Caki2 (cell line): Measurements from ENCODE around the gene PLEKHM1. TPM values are rescaled to one million over a fixed set of nuclear protein-coding genes. Genes with fewer than 3 reads are reported as not detected.
A peak's percentile ranks its signal among the peaks of the same experiment; 100 is the strongest.
"Not testable (repeated sequence)": the region's sequence is repeated elsewhere in the genome, so short reads cannot be mapped to it uniquely, and the experiment has no call there.

Source experiments
- DNase-seq: peaks from one replicate; pipeline ENCODE4 v3.0.0-alpha.2; 2015; ENCODE audit warnings: low read depth
- in situ Hi-C: cut with HindIII; loops from 2 replicates; pipeline ENCODE4 v1.10.0; 2016; ENCODE audit warnings: low sequenced_read_pairs, low pct_unique_long_range_greater_than_20kb, mixed read lengths
- total RNA-seq: library from RNA; depleted of rRNA; stranded (reverse); fragments of >200 nt; shearing (Covaris generic); gene quantifications from 2 replicates; pipeline ENCODE4 v1.2.3, GENCODE V29; 2014; ENCODE audit warnings: low replicate concordance

The PLEKHM1 gene
- total RNA-seq, 1 experiment from 2014 or later: 32.0 TPM

GRCh38 chr17:45445901-45446743, 44.4 kb downstream of the PLEKHM1 start:
- DNase-seq: peak; percentile 75
- in situ Hi-C loops: not testable (repeated sequence)

- in situ Hi-C loops, DNase-seq: not testable (repeated sequence)
Measured at GRCh38 chr17:45444856-45445820, 45.4 kb downstream of the PLEKHM1 start.

- DNase-seq, in situ Hi-C loops: not testable (repeated sequence)
Measured at GRCh38 chr17:45444301-45444700, 46.2 kb downstream of the PLEKHM1 start.

GRCh38 chr17:45443371-45444260, 46.9 kb downstream of the PLEKHM1 start:
- not testable (repeated sequence) for DNase-seq

GRCh38 chr17:45441526-45442310, 48.8 kb downstream of the PLEKHM1 start:
- in situ Hi-C loops: no loop called here

More at GRCh38 chr17:45443371-45444260, 46.9 kb downstream of the PLEKHM1 start:
- in situ Hi-C loops: not testable (repeated sequence)

GRCh38 chr17:45440839-45441515, 49.5 kb downstream of the PLEKHM1 start:
- DNase-seq, in situ Hi-C loops: not testable (repeated sequence)

More at GRCh38 chr17:45441526-45442310, 48.8 kb downstream of the PLEKHM1 start:
- no peak for DNase-seq

- in situ Hi-C loops: no loop called here
- peak; percentile 50 for DNase-seq
Measured at GRCh38 chr17:45440161-45440778, 50.3 kb downstream of the PLEKHM1 start.

- no peak for DNase-seq
- in situ Hi-C loops: no loop called here
Measured at GRCh38 chr17:45438931-45439610, 51.5 kb downstream of the PLEKHM1 start.

- in situ Hi-C loops: no loop called here
- DNase-seq: no peak
Measured at GRCh38 chr17:45437465-45438283, 52.8 kb downstream of the PLEKHM1 start.

GRCh38 chr17:45436625-45437464, 53.7 kb downstream of the PLEKHM1 start:
- in situ Hi-C loops: no loop called here

GRCh38 chr17:45436161-45436560, 54.4 kb downstream of the PLEKHM1 start:
- in situ Hi-C loops: no loop called here
- DNase-seq: no peak

More at GRCh38 chr17:45436625-45437464, 53.7 kb downstream of the PLEKHM1 start:
- no peak for DNase-seq

- DNase-seq: no peak
- in situ Hi-C loops: no loop called here
Measured at GRCh38 chr17:45435481-45435880, 55.0 kb downstream of the PLEKHM1 start.

- no peak for DNase-seq
- in situ Hi-C loops: no loop called here
Measured at GRCh38 chr17:45433159-45433535, 57.4 kb downstream of the PLEKHM1 start.
